OCI-LY7 (cell line): ENCODE results near the gene FGD3. TPM values are rescaled to one million over a fixed set of nuclear protein-coding genes. Genes with fewer than 3 reads are reported as not detected.

Experiments used
- BruUV-seq: library from RNA; stranded (reverse); fragments of 400-500 nt; replicated peaks from 2 replicates; lab custom pipeline; 2021; lab: Mats Ljungman, UMichigan
- CTCF ChIA-PET: fragments of 300-600 bp; sonication (Branson Sonifier 250); formaldehyde crosslinking; loops from one replicate; lab custom pipeline; 2022; ENCODE audit warnings: antibody characterized with exemption; ENCODE audit not compliant: unreplicated experiment; lab: Charles Lee
- POLR2A ChIA-PET: fragments of 300-600 bp; sonication (Branson Sonifier 250); formaldehyde crosslinking; loops from one replicate; lab custom pipeline; 2022; ENCODE audit warnings: antibody characterized with exemption; lab: Charles Lee
- DNase-seq: peaks from one replicate; pipeline ENCODE4 v3.0.0-alpha.2; 2015; ENCODE audit warnings: low spot score
- H2AFZ ChIP-seq: fragments of 200-600 bp; sonication (generic), shearing (Covaris generic); 2 replicates; pipeline ENCODE4 v1.6.1; 2014; ENCODE audit warnings: mild to moderate bottlenecking, antibody characterized with exemption, low read length, moderate library complexity
- H3K27ac ChIP-seq: fragments of 200-600 bp; sonication (generic); 2 replicates; pipeline ENCODE4 v1.5.1; 2014; ENCODE audit warnings: mixed run types, low read depth, mild to moderate bottlenecking, moderate library complexity, low read length, inconsistent platforms; ENCODE audit not compliant: poor library complexity, severe bottlenecking
- H3K36me3 ChIP-seq: fragments of 200-600 bp; sonication (generic); 2 replicates; pipeline ENCODE4 v1.6.1; 2014; ENCODE audit warnings: mild to moderate bottlenecking, antibody characterized with exemption, low read length, moderate library complexity, mixed read lengths; ENCODE audit not compliant: insufficient read depth
- H3K4me1 ChIP-seq: fragments of 200-600 bp; sonication (generic); 2 replicates; pipeline ENCODE4 v1.5.1; 2014; ENCODE audit warnings: mild to moderate bottlenecking, low read length; ENCODE audit not compliant: insufficient read depth, poor library complexity, severe bottlenecking
- H3K4me2 ChIP-seq: fragments of 200-600 bp; sonication (generic); 2 replicates; pipeline ENCODE4 v1.6.1; 2014; ENCODE audit warnings: mild to moderate bottlenecking, low read length
- H3K4me3 ChIP-seq: fragments of 200-600 bp; sonication (generic); 2 replicates; pipeline ENCODE4 v1.5.1; 2014; ENCODE audit warnings: mild to moderate bottlenecking, low read depth, low read length; ENCODE audit not compliant: poor library complexity, severe bottlenecking
- H3K79me2 ChIP-seq: fragments of 200-600 bp; sonication (generic); 2 replicates; pipeline ENCODE4 v1.6.1; 2016; ENCODE audit warnings: low read depth, mild to moderate bottlenecking, low read length, moderate library complexity, mixed read lengths; ENCODE audit not compliant: insufficient read depth
- H3K9me2 ChIP-seq: fragments of 200-600 bp; sonication (generic); 2 replicates; pipeline ENCODE4 v1.6.1; 2016; ENCODE audit warnings: mild to moderate bottlenecking, low read length, mixed read lengths; ENCODE audit not compliant: insufficient read depth
- H3K9me3 ChIP-seq: fragments of 200-600 bp; sonication (generic); 2 replicates; pipeline ENCODE4 v1.6.1; 2014; ENCODE audit warnings: mild to moderate bottlenecking, mixed run types, low read length, mixed read lengths
- H4K20me1 ChIP-seq: fragments of 200-600 bp; sonication (generic); 2 replicates; pipeline ENCODE4 v1.6.1; 2014; ENCODE audit warnings: mild to moderate bottlenecking, antibody characterized with exemption, low read length, moderate library complexity, mixed read lengths; ENCODE audit not compliant: insufficient read depth
- EZH2phosphoT487 ChIP-seq: fragments of 200-600 bp; sonication (generic); IDR thresholded peaks from 2 replicates; pipeline ENCODE4 v1.6.1; 2018; ENCODE audit warnings: low read depth, borderline replicate concordance, mild to moderate bottlenecking, mixed run types, antibody characterized with exemption, low read length, moderate library complexity, mixed read lengths
- intact Hi-C: fragments of 100-400 bp; cut with micrococcal nuclease; formaldehyde crosslinking; loops from one replicate; pipeline ENCODE4 v1.10.0; 2022; ENCODE audit not compliant: unreplicated experiment
- total RNA-seq, 2 experiments: library from RNA; depleted of rRNA in 1 of 2; stranded (reverse); fragments of >200 nt in 1 of 2; shearing (Covaris generic) in 1 of 2; gene quantifications; 2 replicates each; pipeline ENCODE4 v1.2.3, GENCODE V29; 2014 to 2022
- TF ChIP-seq, protein P1 (sequence below): fragments of 200-600 bp; sonication (generic); conservative IDR thresholded peaks from 2 replicates; pipeline ENCODE4 v1.5.1; 2014; ENCODE audit warnings: mild to moderate bottlenecking, antibody characterized with exemption, low read length, moderate library complexity, mixed read lengths

The FGD3 gene
- total RNA-seq, 2 experiments from 2014 or later = 22.1 to 22.9 TPM

DNA sequence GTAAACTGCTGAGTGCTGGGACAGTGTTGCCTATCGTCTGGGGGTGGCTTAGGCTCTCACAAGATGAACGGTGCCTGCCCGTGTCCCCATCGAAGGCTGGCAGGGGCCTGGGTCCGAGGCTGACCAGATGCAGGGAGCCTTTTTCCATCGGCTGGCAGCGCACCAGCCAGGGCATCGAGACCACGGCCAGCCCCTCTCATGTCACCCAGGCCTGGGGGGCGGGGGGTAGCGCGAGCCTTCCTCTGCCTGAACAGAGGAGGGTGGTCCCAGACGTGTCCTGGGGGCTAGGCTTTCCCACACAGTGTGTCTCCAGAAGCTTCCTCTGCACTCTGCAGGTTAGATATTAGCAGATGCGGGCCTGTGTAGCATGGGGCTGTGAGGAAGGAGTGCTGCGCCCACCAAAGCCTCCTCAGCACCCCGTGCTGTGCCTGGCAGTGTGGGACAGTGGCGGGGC lies 17.3 kb downstream of the FGD3 start:
- H3K4me2 ChIP-seq = peak overlapping the region; percentile 93
- H3K9me2 ChIP-seq = no peaks in the 10 kb centered on the region
- peak overlapping the region; percentile 69 for H3K27ac ChIP-seq
- peaks cover 6% of the 10 kb centered on the region; the same call in 1 of the 2 replicates for H3K9me3 ChIP-seq
- peaks cover 38% of the 10 kb centered on the region for H3K4me1 ChIP-seq
- peak; percentile 26 for DNase-seq
- H3K4me3 ChIP-seq = peak overlapping the region; percentile 72
- intact Hi-C loops = loop anchor here (1.0 to 5.0 kb wide), 2 partner anchors 94 to 242 kb away; partner anchors contain the start of gene SUSD3
- peaks cover 4% of the 10 kb centered on the region; the same call in 1 of the 2 replicates for H3K36me3 ChIP-seq
- TSS peak; percentile 72 for BruUV-seq
- ChIA-PET CTCF (interaction anchor here (1.1 kb wide), 1 partner anchor 96 kb away, joined by 3 read pairs; no protein-coding TSS in a partner anchor), POLR2A (interaction anchor here (0.6 to 1.1 kb wide), 5 partner anchors 10 to 424 kb away, joined by 3 to 4 read pairs (median 3); partner anchors contain the start of gene CARD19)
- peaks cover 15% of the 10 kb centered on the region; the same call in 1 of the 2 replicates for H3K79me2 ChIP-seq
- TF ChIP-seq, protein P1, sequence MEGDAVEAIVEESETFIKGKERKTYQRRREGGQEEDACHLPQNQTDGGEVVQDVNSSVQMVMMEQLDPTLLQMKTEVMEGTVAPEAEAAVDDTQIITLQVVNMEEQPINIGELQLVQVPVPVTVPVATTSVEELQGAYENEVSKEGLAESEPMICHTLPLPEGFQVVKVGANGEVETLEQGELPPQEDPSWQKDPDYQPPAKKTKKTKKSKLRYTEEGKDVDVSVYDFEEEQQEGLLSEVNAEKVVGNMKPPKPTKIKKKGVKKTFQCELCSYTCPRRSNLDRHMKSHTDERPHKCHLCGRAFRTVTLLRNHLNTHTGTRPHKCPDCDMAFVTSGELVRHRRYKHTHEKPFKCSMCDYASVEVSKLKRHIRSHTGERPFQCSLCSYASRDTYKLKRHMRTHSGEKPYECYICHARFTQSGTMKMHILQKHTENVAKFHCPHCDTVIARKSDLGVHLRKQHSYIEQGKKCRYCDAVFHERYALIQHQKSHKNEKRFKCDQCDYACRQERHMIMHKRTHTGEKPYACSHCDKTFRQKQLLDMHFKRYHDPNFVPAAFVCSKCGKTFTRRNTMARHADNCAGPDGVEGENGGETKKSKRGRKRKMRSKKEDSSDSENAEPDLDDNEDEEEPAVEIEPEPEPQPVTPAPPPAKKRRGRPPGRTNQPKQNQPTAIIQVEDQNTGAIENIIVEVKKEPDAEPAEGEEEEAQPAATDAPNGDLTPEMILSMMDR = no peak
- TF ChIP-seq EZH2phosphoT487 = no peak
- H2AFZ ChIP-seq = peak overlapping the region; percentile 76
- no peaks in the 10 kb centered on the region for H4K20me1 ChIP-seq

DNA sequence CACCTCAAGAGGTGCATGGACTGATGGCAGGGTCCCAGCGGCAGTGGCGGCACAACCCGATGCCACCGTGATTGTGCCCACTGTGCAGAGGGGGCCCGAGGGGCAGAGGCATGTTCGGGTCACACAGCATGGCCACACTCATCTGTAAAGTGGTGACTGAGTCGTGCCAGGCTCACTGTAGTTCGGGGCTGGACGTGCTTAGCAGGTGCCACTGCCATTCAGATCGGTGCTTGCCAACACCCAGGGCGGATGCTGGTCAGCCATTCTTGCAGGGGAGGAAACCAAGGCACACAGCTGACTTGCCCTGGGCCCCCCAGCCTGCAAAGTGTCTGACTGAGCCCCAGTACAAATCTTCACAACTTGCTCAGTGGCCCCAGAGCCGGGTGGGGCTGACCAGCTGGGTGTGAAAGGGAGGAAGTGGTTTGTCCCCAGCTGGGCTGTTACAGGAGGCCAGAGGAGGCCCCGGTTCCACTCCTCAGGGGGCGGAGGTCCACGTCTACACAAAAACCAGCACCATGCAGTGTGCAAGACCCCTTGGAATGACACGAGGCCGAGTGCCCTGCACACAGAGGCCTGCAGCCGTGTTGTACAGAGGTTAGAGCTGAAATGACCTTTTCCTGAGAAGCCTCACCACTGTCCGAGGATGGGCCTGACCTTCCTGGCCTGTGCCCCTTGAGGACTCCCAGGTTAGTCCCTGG lies 17.9 kb downstream of the FGD3 start:
- Histone ChIP-seq H3K36me3 (peaks cover 4% of the 10 kb centered on the region; the same call in 1 of the 2 replicates), H3K4me3 (peak overlapping the region; percentile 72), H3K4me1 (peaks cover 42% of the 10 kb centered on the region), H3K4me2 (peak overlapping the region; percentile 93), H3K9me3 (peaks cover 6% of the 10 kb centered on the region; the same call in 1 of the 2 replicates), H4K20me1 (0 out of 2 replicates have a peak, but pooled peaks cover 1% of the 10 kb centered on the region), H3K9me2 (no peaks in the 10 kb centered on the region), H3K79me2 (peaks cover 15% of the 10 kb centered on the region; the same call in 1 of the 2 replicates), H3K27ac (peak overlapping the region; percentile 69), H2AFZ (no peak overlapping the region)
- peak; percentile 54 for DNase-seq
- BruUV-seq = no TSS peak
- intact Hi-C loops = no loop called here
- TF ChIP-seq EZH2phosphoT487 = no peak
- TF ChIP-seq, protein P1 = no peak
- ChIA-PET CTCF (interaction anchor here (0.6 kb wide), 1 partner anchor 65 kb away, joined by 4 read pairs; no protein-coding TSS in a partner anchor), POLR2A (interaction anchor here (0.7 kb wide), 2 partner anchors 17 to 131 kb away, joined by 3 read pairs; partner anchors contain the start of gene CARD19)
